ENCODE results near the gene CRYGS.

The CRYGS gene

GRCh38 chr3:186580785-186581184 is 36.6 kb upstream of the CRYGS start:
- DNase-seq (ENCODE audit: low read depth): no peak
- H3K4me3 ChIP-seq (ENCODE audit: low read depth, low read length): no peak overlapping the region
- TF ChIP-seq MYC (IDR thresholded peaks at IDR 0.05; ENCODE audit: low read depth, low read length): no peak
- TF ChIP-seq, protein P1, sequence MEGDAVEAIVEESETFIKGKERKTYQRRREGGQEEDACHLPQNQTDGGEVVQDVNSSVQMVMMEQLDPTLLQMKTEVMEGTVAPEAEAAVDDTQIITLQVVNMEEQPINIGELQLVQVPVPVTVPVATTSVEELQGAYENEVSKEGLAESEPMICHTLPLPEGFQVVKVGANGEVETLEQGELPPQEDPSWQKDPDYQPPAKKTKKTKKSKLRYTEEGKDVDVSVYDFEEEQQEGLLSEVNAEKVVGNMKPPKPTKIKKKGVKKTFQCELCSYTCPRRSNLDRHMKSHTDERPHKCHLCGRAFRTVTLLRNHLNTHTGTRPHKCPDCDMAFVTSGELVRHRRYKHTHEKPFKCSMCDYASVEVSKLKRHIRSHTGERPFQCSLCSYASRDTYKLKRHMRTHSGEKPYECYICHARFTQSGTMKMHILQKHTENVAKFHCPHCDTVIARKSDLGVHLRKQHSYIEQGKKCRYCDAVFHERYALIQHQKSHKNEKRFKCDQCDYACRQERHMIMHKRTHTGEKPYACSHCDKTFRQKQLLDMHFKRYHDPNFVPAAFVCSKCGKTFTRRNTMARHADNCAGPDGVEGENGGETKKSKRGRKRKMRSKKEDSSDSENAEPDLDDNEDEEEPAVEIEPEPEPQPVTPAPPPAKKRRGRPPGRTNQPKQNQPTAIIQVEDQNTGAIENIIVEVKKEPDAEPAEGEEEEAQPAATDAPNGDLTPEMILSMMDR (IDR thresholded peaks at IDR 0.05; ENCODE audit: low read depth, low read length): no peak
- no peak for TF ChIP-seq POLR2A (IDR thresholded peaks at IDR 0.05; ENCODE audit: extremely low read depth, insufficient read length)
- no peak for TF ChIP-seq MAX (IDR thresholded peaks at IDR 0.05; ENCODE audit: low read depth, low read length)

DNA sequence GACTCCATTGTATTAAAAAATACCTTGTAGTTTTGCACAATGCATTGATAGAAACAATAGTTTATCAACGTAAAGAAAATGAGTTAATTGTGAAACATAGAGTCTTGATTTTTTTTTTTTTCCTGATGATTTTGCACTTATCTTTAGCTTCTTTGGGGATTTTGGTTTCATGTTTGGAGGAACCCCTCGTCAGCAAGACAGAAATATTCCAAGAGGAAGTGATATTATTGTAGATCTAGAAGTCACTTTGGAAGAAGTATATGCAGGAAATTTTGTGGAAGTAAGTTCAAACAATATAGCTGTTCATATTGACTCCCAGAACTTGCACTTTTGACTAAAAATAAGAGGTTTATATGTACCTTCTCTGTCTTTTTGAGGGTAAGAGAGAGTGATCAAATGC is 33.3 kb upstream of the CRYGS start:
- H3K4me3 ChIP-seq (ENCODE audit: low read depth, low read length): no peak overlapping the region
- no peak for TF ChIP-seq MAX (IDR thresholded peaks at IDR 0.05; ENCODE audit: low read depth, low read length)
- TF ChIP-seq POLR2A (IDR thresholded peaks at IDR 0.05; ENCODE audit: extremely low read depth, insufficient read length): no peak
- TF ChIP-seq, protein P1 (IDR thresholded peaks at IDR 0.05; ENCODE audit: low read depth, low read length): no peak
- TF ChIP-seq MYC (IDR thresholded peaks at IDR 0.05; ENCODE audit: low read depth, low read length): no peak
- DNase-seq (ENCODE audit: low read depth): no peak

DNA sequence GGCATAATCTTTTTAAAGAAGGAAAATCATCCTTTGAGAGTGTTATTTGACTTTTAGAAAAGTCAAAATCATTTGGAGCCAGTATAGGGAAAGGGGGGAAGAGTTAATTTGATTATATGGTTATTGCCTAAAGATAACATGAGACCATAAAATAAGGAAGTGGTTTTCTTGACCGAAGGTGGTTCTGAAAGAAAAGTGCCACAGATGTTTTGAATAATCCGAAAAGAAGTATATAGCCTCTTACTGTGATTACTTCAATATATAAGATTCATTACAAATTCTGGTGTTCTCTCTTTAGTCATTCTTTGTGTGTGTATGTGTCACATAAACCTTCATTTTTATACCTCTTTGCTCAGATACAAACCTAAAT is 27.4 kb upstream of the CRYGS start:
- peak overlapping the region; percentile 99 for H3K4me3 ChIP-seq (ENCODE audit: low read depth, low read length)
- peak; percentile 9 for DNase-seq (ENCODE audit: low read depth)

GRCh38 chr3:186570941-186571643 is 26.9 kb upstream of the CRYGS start:
- TF ChIP-seq, protein P1 (IDR thresholded peaks at IDR 0.05; ENCODE audit: low read depth, low read length): no peak
- no peak for TF ChIP-seq MYC (IDR thresholded peaks at IDR 0.05; ENCODE audit: low read depth, low read length)
- no peak for TF ChIP-seq MAX (IDR thresholded peaks at IDR 0.05; ENCODE audit: low read depth, low read length)
- no peak for TF ChIP-seq POLR2A (IDR thresholded peaks at IDR 0.05; ENCODE audit: extremely low read depth, insufficient read length)
- peak; percentile 7 for DNase-seq (ENCODE audit: low read depth)
- peak overlapping the region; percentile 99 for H3K4me3 ChIP-seq (ENCODE audit: low read depth, low read length)

More for the DNA sequence above, 27.4 kb upstream of the CRYGS start:
- TF ChIP-seq, protein P1 (IDR thresholded peaks at IDR 0.05; ENCODE audit: low read depth, low read length): no peak
- TF ChIP-seq MAX (IDR thresholded peaks at IDR 0.05; ENCODE audit: low read depth, low read length) (no peak), POLR2A (IDR thresholded peaks at IDR 0.05; ENCODE audit: extremely low read depth, insufficient read length) (no peak), MYC (IDR thresholded peaks at IDR 0.05; ENCODE audit: low read depth, low read length) (no peak)

DNA sequence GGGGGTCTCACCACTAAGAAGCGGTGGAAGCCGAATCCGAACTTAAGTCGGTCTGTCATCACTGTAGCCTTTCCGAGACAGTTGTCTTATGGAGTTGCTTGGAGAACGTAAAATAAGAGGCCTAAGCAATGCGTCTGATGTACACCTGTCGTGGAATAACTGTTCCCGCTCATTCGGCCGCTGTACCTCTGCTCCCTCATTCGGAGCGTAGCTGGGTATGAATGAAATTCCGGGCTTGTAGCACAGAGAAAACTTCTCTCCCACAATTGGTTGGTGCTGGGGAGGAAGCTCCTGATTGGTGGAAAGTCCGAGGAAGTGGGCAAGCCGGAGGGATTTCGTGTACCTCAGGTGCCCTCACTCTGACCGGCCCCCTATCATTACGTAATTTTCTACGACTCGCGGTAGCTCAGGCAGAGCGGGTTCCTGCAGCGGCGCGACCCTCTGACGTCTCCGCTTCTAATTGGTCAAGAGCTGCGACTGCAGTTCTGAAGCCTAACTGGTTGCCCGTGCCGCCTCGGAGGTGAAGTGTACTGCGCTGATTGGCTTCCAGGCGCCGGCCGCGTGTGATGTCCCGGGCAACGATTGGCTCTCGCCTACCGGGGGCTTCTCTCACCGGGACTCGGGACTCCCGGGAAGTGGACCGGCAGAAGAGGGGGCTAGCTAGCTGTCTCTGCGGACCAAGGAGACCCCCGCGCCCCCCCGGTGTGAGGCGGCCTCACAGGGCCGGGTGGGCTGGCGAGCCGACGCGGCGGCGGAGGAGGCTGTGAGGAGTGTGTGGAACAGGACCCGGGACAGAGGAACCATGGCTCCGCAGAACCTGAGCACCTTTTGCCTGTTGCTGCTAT is 26.1 kb upstream of the CRYGS start, which contains the start of gene DNAJB11:
Gene DNAJB11 (plus strand): TSS at position 625 of the 845 bp plus-strand sequence. CDS start 178 bp downstream, at position 803.
- TF ChIP-seq MAX (IDR thresholded peaks at IDR 0.05; ENCODE audit: low read depth, low read length) (peak; percentile 3; the same call in 1 of the 2 replicates), MYC (IDR thresholded peaks at IDR 0.05; ENCODE audit: low read depth, low read length) (peak; percentile 25), POLR2A (IDR thresholded peaks at IDR 0.05; ENCODE audit: extremely low read depth, insufficient read length) (peak; percentile 95)
- TF ChIP-seq, protein P1 (IDR thresholded peaks at IDR 0.05; ENCODE audit: low read depth, low read length): no peak
- H3K4me3 ChIP-seq (ENCODE audit: low read depth, low read length): peak within 1 kb of the TSS; percentile 99
- peak; percentile 100 for DNase-seq (ENCODE audit: low read depth)

Data from NB4 (cell line).